ENCODE data around the gene CDYL2. TPM values are rescaled to one million over a fixed set of nuclear protein-coding genes. Genes with fewer than 3 reads are reported as not detected.
"Not testable (repeated sequence)": the region's sequence is repeated elsewhere in the genome, so short reads cannot be mapped to it uniquely, and the experiment has no call there.

The CDYL2 gene
- polyA plus RNA-seq, 1 donor = 2.5 TPM

DNA sequence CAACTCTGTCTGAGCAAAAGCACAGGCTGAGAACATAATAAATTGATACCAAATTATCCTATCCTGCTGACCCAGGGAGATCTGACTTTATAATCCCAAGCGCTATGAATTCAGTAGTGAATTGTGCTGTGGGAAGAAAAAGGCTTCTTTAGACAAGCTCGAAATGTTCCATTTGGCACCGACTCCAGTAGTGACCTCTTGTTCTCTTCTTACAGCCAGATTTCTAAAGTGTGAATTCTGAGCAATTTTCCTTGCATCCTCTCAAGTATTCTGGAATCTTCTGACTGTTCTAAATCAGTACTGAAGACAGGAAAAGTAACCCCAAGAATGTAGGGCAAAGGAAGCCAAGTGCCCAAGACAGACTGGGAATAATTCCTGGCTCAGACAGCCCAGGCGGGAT is 58.2 kb downstream of the CDYL2 start:
- peak; percentile 26 for DNase-seq (ENCODE audit: low read depth)

DNA sequence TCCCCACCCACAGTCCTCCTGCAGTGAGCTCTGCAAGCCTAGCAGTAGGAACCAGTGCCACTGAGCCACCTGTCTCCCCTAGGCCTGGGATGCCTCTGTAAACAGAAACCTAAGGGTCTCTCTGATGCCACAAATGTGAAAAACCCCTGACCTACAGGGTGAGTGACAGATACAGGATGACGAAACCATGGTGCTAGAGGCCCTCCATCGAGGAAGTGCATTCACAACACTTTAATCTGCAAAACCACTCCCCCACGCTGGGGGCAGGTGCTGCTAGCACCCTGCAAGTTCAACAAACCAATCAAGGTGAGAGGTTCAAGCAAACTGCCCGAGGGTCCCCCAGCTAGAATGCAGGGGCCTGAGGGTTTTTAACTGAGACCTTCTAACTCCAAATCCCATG is 59.5 kb downstream of the CDYL2 start:
- no peak for DNase-seq (ENCODE audit: low read depth)

DNA sequence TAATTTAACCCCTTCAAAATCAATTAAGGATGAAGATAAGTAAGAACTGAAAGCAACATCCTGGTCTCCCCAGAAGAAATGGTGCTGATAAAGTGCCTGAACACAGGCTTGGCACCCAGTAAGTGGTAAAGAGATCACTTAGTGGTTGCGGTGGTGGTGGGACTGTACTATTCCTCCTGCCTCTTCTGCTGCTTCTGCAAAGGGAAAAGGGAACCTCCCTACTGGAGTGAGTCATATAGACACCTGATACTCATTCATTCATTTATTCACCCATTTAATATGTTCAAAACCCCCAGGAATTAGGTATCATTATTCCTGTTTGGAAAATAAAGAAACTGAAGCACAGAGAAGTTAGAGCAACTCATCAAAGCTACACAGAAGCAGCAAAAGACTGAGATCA is 60.6 kb downstream of the CDYL2 start:
- no peak for DNase-seq (ENCODE audit: low read depth)

DNA sequence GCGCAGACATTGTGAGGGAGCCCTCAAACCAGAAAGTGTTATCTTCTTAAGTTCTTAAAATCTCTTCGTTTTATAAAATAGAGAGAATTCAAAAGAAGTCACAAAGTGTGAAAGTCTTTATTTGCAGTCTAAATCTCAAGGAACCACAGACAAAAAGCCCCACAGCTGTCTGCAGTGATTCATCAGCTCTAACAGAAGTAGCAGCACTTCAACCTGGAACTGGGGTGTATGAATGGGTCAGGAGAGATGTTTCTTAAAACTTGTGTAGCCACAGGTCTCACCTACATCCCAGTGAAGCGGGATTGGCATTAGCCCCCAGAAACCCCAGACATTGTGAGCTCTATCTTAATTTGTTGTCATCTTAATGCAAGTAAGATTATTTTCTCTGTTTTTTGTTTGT is 61.1 kb downstream of the CDYL2 start:
- DNase-seq (ENCODE audit: low read depth) = no peak

DNA sequence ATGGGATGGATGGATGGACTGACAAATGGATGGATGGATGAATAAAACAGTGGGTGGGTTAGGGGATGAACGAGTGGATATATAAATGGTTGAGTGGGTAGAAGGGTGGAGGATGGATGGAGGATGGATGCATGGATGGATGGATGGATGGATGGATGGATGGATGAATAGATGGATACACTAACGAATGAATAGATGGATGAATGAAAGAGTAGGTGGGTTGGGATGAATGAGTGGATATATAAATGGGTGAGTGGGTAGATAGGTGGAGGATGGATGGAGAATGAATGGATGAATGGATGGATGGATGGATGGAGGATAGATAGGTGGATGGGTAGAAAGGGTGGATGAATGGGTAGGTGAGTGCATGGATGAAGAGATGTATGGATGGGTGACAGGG is 62.1 kb downstream of the CDYL2 start:
- DNase-seq (ENCODE audit: low read depth) = no peak

DNA sequence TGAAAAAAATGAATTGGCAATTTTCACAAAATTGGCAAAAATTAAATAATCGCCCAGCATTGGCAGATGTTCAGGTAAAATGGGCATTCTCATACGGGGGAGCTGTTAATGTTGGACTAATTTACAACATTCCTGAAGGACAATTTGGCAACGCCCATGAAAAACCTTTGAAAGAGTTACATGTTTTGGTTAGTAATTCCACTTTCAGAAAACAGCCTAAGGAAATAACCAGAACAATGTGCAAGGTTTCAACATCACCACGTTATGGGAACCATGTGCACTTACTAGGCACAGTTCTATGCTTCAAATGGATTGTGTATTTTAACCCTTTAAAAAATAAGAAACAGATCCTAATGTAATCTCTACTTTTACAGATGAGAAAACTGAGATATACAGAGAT is 62.7 kb downstream of the CDYL2 start:
- DNase-seq (ENCODE audit: low read depth) = no peak

DNA sequence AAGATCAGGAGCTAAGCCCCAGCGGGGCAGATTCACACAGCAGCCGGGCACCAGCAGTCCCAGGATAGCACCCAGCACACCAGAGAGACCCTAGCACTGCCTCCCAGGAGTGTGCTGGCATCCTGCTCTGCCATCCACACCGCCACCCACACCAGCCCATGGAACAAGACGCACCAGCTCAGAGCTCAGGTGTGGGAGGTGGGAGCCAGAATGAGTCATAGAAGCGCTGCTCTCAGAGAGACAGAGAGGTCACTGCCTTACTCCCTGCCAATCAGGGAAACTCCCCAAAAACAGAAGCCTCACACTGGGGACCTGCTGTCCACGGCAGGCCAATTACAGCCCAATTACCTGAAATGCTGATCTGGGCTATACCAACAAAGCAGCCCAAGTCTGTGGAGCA is 64.9 kb downstream of the CDYL2 start:
- DNase-seq (ENCODE audit: low read depth) = no peak

DNA sequence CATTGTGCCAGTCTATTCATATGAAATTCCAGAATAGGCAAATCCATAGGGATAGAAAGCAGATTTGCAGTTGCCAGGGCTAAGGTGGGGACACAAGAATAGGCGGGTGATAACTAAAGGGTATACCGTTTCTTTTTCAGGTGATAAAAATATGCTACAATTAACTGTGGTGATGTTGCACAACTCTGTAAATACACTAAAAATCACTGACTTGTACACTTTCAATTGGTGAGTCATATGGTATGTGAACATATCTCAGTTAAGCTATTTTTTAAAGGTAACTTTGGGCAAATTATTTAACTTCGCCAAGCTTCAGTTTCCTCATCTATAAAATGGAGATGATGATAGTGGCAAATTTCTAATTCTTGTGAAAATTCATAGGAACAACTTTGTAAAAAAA is 65.9 kb downstream of the CDYL2 start:
- DNase-seq (ENCODE audit: low read depth) = no peak

DNA sequence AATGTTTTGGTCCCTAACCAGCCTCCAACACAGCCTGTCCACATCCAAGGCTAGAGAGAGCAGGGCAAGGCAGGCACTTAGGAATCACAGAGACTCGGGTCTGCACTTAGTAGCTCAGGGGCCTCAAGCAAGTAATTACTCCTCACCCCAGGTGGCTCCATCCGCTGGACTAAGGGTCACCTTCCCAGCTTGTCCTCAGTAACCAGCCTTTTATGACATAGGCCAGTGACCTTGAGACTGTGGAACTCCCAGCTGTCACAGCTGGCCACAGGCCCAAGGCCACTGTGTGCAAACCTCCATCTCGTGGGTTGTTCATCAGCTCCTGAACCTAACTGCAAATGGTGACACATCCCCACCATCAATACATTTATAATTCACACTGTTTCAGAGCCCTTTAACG is 68.6 kb downstream of the CDYL2 start:
- DNase-seq (ENCODE audit: low read depth) = no peak

DNA sequence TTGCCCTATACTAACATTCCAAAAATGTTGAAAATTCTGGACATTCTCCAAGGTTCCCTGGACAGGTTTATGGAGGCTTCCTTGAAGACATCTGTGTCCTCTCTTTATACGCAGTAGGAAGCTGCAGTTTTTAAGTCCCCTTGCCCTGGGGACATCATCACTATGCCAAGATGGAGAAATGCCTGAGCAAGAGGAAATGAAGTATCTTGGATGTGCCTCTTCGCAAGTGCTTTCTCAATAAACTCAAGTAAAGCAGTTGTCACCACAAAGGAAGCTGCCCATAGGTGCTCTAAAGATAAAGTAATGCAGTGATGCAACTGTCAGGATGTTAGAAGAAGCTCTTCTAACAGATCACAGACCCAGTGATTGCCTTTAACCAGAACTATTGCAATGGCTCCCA is 71.0 kb downstream of the CDYL2 start:
- DNase-seq (ENCODE audit: low read depth) = no peak

DNA sequence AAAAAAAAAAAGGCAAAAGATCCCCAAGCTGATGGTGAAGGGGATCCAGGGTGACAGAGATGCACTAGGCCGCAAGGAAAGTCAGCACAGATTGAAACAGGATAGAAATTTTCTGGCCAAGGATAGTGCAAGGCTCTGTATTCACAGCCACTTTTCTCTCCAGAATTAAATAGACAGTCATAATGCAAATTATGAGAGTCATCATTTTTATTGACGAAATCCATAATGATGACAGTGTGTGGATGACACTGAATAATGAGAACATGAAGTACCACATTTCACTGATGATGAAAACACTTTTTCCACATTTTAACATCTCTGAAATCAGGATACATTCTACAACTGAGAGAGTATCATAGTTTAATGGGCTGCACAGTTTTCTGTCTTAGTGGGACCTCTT is 72.5 kb downstream of the CDYL2 start:
- DNase-seq (ENCODE audit: low read depth) = no peak

DNA sequence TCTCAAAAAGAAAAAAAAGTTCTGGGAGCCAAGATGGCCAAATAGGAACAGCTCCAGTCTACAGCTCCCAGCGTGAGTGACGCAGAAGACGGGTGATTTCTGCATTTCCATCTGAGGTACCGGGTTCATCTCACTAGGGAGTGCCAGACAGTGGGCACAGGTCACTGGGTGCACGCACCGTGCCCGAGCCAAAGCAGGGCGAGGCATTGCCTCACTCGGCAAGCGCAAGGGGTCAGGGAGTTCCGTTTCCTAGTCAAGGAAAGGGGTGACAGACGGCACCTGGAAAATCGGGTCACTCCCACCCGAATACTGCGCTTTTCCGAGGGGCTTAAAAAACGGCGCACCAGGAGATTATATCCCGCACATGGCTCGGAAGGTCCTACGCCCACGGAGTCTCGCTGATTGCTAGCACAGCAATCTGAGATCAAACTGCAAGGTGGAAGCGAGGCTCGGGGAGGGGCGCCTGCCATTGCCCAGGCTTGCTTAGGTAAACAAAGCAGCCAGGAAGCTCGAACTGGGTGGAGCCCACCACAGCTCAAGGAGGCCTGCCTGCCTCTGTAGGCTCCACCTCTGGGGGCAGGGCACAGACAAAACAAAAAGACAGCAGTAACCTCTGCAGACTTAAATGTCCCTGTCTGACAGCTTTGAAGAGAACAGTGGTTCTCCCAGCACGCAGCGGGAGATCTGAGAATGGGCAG is 77.2 kb downstream of the CDYL2 start:
- not testable (repeated sequence) for DNase-seq (ENCODE audit: low read depth)

DNA sequence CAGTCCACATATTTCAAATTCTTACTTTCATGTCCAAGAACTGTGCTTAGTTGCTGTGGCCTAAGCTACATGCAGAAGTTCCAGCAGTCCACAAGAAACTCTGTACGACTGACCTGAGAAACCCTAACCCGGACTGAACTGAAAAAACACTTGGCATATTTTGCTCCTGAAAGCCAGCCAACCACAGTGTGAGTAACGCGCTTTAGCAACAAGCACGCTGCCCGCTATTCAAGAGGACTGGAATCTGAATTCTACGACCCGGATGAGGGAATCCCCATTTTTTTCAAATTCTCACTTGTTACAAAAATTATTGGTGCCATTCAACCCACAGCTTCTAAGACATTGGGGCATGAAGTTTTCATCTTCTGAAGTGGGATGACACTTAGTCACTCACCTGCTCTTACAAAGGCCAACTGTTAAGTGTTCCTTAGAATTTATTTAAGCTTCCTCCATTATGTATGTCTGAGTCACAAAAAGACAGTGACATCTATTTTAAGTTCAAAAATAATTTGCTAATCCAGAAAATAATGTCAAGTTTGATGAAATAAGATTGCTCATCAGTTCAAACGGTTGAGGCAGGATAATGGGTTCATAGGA is 78.7 kb downstream of the CDYL2 start:
- DNase-seq (ENCODE audit: low read depth) = no peak

DNA sequence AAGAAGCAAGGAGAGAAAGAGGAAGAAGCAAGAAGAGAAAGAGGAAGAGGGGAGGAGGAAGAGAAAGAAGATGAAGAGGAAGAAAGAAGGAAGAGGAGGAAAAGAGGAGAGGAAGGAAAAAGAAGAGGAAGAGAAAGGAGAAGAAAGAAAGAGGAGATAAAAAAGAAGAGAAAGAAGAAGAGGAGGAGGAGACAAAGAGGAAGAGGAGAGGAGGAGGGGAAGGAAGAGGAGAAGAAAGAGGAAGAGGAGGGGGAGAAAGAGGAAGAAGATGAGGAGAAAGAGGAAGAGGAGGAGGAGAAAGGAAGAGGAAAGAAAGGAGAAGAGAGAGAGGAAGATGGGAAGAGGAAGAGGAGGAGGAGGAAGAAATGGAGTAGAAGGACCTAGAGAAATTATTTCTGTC is 80.4 kb downstream of the CDYL2 start:
- no peak for DNase-seq (ENCODE audit: low read depth)

DNA sequence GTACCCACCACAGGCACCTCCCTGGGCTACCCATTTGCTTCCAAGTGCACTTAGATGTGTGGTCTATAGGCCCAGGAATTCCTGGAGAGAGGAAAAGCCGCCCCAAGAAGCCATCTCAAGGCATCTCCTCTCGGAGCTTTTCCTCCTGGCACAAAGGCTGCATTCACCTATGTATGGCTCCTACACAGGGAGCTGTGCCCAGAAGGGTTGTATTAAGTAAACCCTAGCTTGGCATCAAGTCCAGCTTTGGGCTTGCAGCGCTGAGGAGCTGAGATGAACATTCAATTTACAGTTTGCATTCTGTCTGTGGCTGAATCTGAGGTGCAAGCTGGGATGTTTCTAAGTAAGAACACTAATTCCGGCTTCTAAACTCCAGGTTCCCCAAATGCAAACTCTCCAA is 81.3 kb downstream of the CDYL2 start:
- no peak for DNase-seq (ENCODE audit: low read depth)

DNA sequence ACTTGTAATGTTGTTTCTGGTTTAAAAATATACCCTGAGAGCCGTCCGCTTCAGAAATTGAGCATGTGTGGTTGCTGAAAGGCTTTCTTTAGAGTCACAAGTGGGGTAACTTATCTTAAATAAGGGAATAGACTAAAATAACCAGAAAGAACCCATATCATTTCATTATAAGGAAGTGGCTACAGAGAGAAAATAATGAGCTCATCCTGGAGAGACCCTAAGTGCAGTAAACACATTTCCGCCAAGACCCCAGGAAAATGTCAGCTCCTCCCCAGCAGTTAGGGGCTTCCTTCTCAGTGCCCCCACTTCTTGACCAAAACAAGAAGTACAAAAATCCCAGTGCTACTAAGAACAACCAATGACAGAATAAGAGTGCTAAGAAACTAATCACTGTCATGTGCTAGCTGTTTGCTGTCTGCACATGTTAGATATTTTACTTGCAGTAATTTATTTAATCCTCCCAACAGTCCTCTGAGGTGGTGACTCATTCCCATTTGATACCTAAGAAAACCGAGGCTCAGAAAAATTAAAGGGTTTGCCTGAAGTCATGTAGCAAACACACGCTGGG is 83.5 kb downstream of the CDYL2 start:
- DNase-seq (ENCODE audit: low read depth) = no peak

DNA sequence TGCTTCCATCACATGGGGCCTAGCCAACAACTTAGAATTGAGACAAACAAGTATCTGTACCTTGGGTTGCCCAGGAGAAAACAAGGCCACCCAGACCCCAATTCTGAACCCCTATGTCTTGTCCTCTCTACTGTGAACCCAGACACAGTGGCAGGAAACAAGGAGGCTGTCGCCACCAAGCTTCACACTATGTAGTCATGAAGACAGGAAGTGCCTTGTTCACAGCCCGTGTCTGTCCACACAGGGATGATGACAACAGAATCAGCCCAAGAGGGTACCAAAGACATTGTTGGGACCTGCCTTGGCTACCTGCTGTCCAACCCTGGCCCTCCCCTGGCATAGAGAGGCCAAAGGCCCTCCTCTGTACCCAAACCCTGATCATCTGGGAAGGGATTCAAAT is 84.8 kb downstream of the CDYL2 start:
- DNase-seq (ENCODE audit: low read depth) = no peak

DNA sequence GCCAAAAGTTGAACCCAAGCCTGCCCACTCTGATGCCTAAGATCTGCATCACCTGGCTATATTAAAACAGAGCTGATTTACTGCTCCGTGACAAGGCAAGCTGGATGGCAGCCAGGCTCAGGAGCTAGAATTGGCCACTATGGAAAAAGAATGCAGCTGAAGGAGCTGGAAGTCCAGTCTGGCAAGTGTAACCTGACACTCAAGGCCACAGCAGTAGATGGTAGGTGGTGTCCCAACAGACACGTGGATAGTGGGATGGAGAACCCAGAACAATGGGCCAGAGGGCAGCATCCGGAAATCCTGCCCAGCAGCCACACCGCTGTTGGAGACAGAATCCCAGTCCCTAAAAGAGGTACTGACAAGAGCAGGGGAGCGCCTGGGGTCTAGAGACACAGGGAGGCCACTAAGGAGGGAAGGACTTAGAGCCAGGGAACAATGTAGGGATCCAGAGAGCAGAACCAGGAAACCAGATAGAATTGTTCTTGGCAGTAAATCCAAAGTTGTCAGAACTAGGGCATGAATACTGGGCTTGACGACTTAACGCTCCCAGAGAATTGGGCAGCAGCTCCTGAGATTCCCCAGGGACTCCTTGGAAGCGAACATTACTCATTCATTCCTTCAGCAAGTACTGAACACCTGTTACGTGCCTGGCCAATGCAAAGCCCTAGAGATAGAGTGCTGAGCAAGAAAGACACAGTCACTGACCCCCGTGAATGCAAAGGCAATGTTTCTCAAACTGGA is 85.7 kb downstream of the CDYL2 start:
- no peak for DNase-seq (ENCODE audit: low read depth)

DNA sequence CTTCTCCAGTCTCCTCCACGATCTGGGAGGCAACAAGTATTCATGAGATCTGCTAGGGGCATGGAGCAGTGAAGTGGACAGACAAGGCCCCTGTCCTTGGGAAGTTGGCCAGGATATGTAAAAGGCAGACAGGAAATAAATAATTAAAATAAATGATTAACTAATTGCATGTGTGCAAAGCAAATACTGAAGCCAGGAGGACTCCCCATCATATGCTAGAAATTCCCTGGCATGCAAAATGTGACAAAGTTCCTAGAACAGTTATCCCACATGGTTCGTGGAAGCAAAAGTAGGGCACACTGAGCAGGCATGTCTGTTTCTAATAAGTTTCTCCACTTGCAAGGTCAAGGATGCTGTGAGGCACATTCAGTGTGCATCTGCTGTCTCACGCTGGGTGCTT is 86.8 kb downstream of the CDYL2 start:
- DNase-seq (ENCODE audit: low read depth) = no peak

DNA sequence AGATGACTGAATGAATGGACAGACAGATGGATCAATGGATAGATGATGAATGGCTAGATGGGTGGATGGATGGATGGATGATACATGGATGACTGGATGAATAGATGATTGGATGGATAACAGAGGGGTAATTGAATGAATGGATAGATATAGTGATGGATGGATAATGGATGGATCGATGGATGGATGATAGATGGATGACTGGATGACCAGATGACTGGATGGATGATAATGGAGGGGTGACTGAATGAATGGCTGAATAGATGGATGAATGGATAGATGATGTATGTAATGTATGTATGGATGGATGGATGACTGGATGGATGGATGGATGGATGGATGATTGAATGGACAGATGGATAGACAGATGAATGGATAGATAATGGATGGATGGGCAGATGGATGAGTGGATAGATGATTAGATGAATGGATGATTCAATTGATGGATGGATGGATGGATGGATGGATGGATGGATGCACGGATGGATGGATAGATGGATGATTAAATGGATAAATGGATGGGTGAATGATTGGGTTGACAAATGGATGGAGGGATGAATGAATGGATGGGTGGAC is 87.7 kb downstream of the CDYL2 start:
- no peak for DNase-seq (ENCODE audit: low read depth)

DNA sequence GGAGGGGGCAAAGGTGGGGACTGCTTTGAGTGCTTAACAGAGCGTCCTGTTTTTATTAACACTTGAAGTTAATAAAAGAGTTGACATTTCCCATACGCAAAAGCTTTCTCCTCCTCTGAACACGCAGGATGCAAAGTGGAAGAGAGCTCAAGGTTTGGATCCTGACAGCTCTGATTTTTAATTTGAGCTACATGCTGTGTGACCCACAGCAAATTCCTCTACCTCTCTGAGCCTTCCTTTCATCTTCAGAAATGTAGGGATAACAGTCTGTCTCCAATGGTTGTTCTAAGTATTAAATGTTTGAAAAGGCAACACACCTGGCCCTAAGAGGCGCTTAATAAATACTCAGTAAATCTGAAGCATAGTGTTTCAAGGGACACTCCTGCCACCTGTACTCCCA is 93.0 kb downstream of the CDYL2 start:
- DNase-seq (ENCODE audit: low read depth) = no peak

DNA sequence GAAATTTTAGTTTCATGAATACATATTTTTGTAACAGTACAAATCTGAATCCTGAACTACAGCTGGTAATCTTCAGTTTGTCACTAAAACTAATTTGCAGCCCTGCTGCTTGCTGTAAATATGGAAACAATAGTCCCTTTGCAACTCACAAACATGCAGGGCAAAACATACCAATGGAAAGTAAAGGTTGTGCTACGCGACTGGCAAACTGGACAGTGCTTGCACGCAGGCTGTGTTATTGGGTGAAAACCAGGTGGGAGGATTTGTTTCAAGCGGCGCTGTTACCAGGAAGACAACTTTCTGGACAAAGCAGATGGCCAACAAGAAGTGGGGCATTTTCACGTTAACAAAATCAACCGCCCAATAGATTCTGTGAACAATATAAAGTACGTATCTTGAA is 93.5 kb downstream of the CDYL2 start:
- DNase-seq (ENCODE audit: low read depth) = no peak

DNA sequence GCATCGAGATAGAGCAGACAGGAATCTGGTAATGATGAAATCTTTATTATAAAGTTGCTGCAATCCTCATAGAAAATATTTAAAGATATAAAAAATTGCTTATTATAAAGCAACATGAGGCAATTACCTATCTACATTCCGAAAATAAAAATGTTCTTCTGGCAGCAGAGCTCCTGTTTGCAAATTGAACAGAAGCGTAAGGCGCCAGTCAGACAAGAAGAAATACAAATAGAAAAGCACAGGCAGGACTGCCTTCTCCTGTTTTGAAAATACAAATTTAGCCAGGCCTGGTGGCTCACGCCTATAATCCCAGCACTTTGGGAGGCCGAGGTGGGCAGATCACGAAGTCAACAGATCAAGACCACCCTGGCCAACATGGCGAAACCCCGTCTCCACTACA is 95.6 kb downstream of the CDYL2 start:
- no peak for DNase-seq (ENCODE audit: low read depth)

Measured in forelimb muscle (tissue), 1 donor.